ENCODE results near the gene NHSL1.

Gene NHSL1

GRCh38 chr6:138403801-138404665 is 95.3 kb downstream of the NHSL1 start, which contains the start of gene HEBP2:
TSS of gene HEBP2 (plus strand) at chr6:138404223. CDS start at chr6:138404496, 273 bp downstream.
- ChIA-PET CTCF (interaction anchor here (0.6 to 3.3 kb wide), 19 partner anchors 10 to 288 kb away, joined by 3 to 29 read pairs (median 4); no protein-coding TSS in a partner anchor), POLR2A (interaction anchor here (1.0 kb wide), 1 partner anchor 12 kb away, joined by 5 read pairs; no protein-coding TSS in a partner anchor)
- peak; percentile 65 for TF ChIP-seq CTCF (IDR thresholded peaks at IDR 0.05; ENCODE audit: control extremely low read depth, extremely low read depth, low read depth, missing control alignments)
- DNase-seq (ENCODE audit: extremely low spot score), result peak; percentile 92

DNA sequence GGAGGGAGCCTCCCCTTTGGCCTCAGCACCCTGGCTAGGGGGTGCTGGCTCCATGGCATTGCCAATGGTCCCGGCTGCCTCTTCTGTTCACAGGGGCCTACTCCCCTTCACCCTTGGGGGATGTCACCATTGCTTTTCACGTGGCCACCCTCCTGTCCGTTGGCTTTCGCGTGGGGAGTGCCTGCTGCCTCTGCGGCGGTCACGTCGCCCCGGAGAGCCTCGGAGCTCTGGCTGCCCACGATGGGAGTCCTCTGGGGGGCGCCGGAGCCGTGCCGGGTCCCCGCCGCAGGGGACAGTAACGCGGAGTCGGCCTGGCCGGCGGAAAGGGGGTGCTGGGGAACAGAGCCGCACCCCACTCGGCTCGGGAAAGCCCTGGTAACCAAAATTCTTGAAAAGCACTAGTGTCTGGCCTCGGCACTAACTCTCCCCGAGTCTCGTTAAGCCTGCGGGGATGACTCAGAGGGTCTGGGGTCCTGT is 95.9 kb downstream of the NHSL1 start:
- ChIA-PET CTCF (interaction anchor here (0.6 to 3.3 kb wide), 13 partner anchors 8 to 287 kb away, joined by 3 to 29 read pairs (median 4); partner anchors contain the start of gene SMIM28), POLR2A (interaction anchor here (1.0 kb wide), 1 partner anchor 13 kb away, joined by 5 read pairs; no protein-coding TSS in a partner anchor)
- DNase-seq (ENCODE audit: extremely low spot score), result peak; percentile 60
- TF ChIP-seq CTCF (IDR thresholded peaks at IDR 0.05; ENCODE audit: control extremely low read depth, extremely low read depth, low read depth, missing control alignments), result peak; percentile 47

DNA sequence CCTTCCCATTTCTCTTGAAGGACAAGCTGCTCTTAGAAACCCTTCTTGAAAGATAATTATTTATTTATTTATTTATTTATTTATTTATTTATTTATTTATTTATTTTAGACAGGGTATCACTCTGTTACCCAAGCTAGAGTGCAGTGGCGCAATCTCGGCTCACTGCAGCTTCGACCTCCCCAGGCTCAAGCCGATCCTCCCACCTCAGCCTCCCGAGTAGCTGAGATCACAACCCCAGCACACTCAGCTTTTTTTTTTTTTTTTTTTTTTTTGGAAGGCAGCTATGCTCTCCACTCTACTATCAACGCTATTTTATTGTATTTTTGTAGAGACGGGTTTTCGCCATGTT is 96.5 kb downstream of the NHSL1 start:
- ChIA-PET CTCF (interaction anchor here (0.6 to 3.3 kb wide), 9 partner anchors 9 to 287 kb away, joined by 3 to 29 read pairs (median 4); partner anchors contain the start of gene SMIM28), POLR2A (no interaction called here)
- TF ChIP-seq CTCF (IDR thresholded peaks at IDR 0.05; ENCODE audit: control extremely low read depth, extremely low read depth, low read depth, missing control alignments), result no peak
- DNase-seq (ENCODE audit: extremely low spot score), result no peak

- TF ChIP-seq CTCF (IDR thresholded peaks at IDR 0.05; ENCODE audit: control extremely low read depth, extremely low read depth, low read depth, missing control alignments), result no peak
- CTCF ChIA-PET, result interaction anchor here (0.8 to 3.1 kb wide), 7 partner anchors 9 to 123 kb away, joined by 3 to 24 read pairs (median 4); partner anchors contain the start of gene SMIM28
- no peak for DNase-seq (ENCODE audit: extremely low spot score)
- POLR2A ChIA-PET, result no interaction called here
Observed at GRCh38 chr6:138401960-138402837, 97.1 kb downstream of the NHSL1 start.

DNA sequence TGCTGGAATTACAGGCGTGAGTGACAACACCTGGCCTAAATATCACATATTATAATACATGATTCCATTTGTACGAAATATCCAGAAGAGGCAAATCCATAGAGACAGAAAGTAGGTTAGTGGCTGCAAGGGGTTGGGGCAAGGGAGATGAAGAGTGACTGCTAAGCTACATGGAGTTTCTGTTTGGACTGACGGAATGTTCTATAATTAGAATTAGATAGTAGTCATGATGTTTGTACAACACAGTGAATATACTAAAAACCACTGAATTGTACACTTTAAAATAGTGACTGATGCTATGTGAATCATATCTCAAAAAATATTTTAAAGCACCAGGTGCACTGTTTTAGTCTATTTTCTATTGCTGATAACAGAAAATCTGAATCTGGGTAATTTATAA is 99.0 kb downstream of the NHSL1 start:
- DNase-seq (ENCODE audit: extremely low spot score), result no peak
- TF ChIP-seq CTCF (IDR thresholded peaks at IDR 0.05; ENCODE audit: control extremely low read depth, extremely low read depth, low read depth, missing control alignments), result no peak
- POLR2A ChIA-PET, result no interaction called here
- CTCF ChIA-PET, result no interaction called here
